Measurements from ENCODE around the gene BCKDHB. TPM values are rescaled to one million over a fixed set of nuclear protein-coding genes. Genes with fewer than 3 reads are reported as not detected.

The BCKDHB gene
- total RNA-seq, 4 donors from 2014 or later, result 12.0 to 32.4 (median 20.6) TPM

- 30 to 76% methylated on average over 3 to 6 of the region's 6 CpGs for WGBS, 2 donors (ENCODE audit: low coverage in 1 of 2)
Observed at GRCh38 chr6:80217794-80218193, 111.3 kb downstream of the BCKDHB start.

GRCh38 chr6:80223743-80224212 is 117.3 kb downstream of the BCKDHB start:
- Histone ChIP-seq H3K27ac (no peak overlapping the region), H3K27me3 (no peaks in the 10 kb centered on the region), H3K36me3 (no peaks in the 10 kb centered on the region), H3K4me1 (no peaks in the 10 kb centered on the region), H3K4me3 (no peak overlapping the region), H3K9me3 (no peaks in the 10 kb centered on the region)
- TF ChIP-seq POLR2AphosphoS5 (IDR thresholded peaks at IDR 0.05) (no peak), EP300 (IDR thresholded peaks at IDR 0.05) (no peak), POLR2A (IDR thresholded peaks at IDR 0.05) (no peak), CTCF (IDR thresholded peaks at IDR 0.05) (no peak)
- 64 to 75% methylated on average over 3 of the region's 3 CpGs for WGBS, 2 donors (ENCODE audit: low coverage in 1 of 2)
- ATAC-seq, result peak; percentile 58

More at GRCh38 chr6:80217794-80218193, 111.3 kb downstream of the BCKDHB start:
- H3K27me3 ChIP-seq, result no peaks in the 10 kb centered on the region
- TF ChIP-seq POLR2A (IDR thresholded peaks at IDR 0.05), result no peak
- TF ChIP-seq EP300 (IDR thresholded peaks at IDR 0.05), result no peak
- TF ChIP-seq CTCF (IDR thresholded peaks at IDR 0.05), result no peak
- peak; percentile 6 for TF ChIP-seq POLR2AphosphoS5 (IDR thresholded peaks at IDR 0.05)
- H3K4me1 ChIP-seq, result peaks cover 0 to 20% (median 0%) of the 10 kb centered on the region in 3 donors
- H3K9me3 ChIP-seq, result no peaks in the 10 kb centered on the region
- H3K4me3 ChIP-seq, result no peak overlapping the region
- ATAC-seq, result no peak
- no peak overlapping the region for H3K27ac ChIP-seq
- H3K36me3 ChIP-seq, result no peaks in the 10 kb centered on the region

- no peaks in the 10 kb centered on the region for H3K36me3 ChIP-seq
- TF ChIP-seq POLR2AphosphoS5 (IDR thresholded peaks at IDR 0.05) (no peak), POLR2A (IDR thresholded peaks at IDR 0.05) (no peak), EP300 (IDR thresholded peaks at IDR 0.05) (no peak), CTCF (IDR thresholded peaks at IDR 0.05) (no peak)
- H3K9me3 ChIP-seq, result no peaks in the 10 kb centered on the region
- no peak for ATAC-seq
- no peak overlapping the region for H3K27ac ChIP-seq
- H3K4me1 ChIP-seq, result no peaks in the 10 kb centered on the region
- no peaks in the 10 kb centered on the region for H3K27me3 ChIP-seq
- 80 to 93% methylated on average over 1 to 3 of the region's 3 CpGs for WGBS, 2 donors (ENCODE audit: low coverage in 1 of 2)
- H3K4me3 ChIP-seq, result no peak overlapping the region
Observed at GRCh38 chr6:80226151-80226550, 119.7 kb downstream of the BCKDHB start.

- ATAC-seq, result no peak
- Histone ChIP-seq H3K4me3 (no peak overlapping the region), H3K27ac (no peak overlapping the region), H3K9me3 (no peaks in the 10 kb centered on the region), H3K27me3 (no peaks in the 10 kb centered on the region), H3K4me1 (no peaks in the 10 kb centered on the region), H3K36me3 (no peaks in the 10 kb centered on the region)
- WGBS, 2 donors (ENCODE audit: low coverage in 1 of 2), result 70 to 75% methylated on average over 2 to 5 of the region's 5 CpGs
- TF ChIP-seq CTCF (IDR thresholded peaks at IDR 0.05), result no peak
- no peak for TF ChIP-seq EP300 (IDR thresholded peaks at IDR 0.05)
- no peak for TF ChIP-seq POLR2A (IDR thresholded peaks at IDR 0.05)
- no peak for TF ChIP-seq POLR2AphosphoS5 (IDR thresholded peaks at IDR 0.05)
Observed at GRCh38 chr6:80226699-80227098, 120.2 kb downstream of the BCKDHB start.

GRCh38 chr6:80227545-80228105 is 121.2 kb downstream of the BCKDHB start:
- no peaks in the 10 kb centered on the region for H3K36me3 ChIP-seq
- no peaks in the 10 kb centered on the region for H3K27me3 ChIP-seq
- no peak for ATAC-seq
- H3K4me1 ChIP-seq, result no peaks in the 10 kb centered on the region
- no peak overlapping the region for H3K4me3 ChIP-seq
- H3K27ac ChIP-seq, result no peak overlapping the region
- H3K9me3 ChIP-seq, result no peaks in the 10 kb centered on the region
- TF ChIP-seq POLR2A (IDR thresholded peaks at IDR 0.05) (no peak), EP300 (IDR thresholded peaks at IDR 0.05) (no peak), CTCF (IDR thresholded peaks at IDR 0.05) (no peak), POLR2AphosphoS5 (IDR thresholded peaks at IDR 0.05) (no peak)
- 82 to 93% methylated on average over 2 of the region's 2 CpGs for WGBS, 2 donors (ENCODE audit: low coverage in 1 of 2)
